Inflammatory macrophage treated with lipopolysaccharide for 4 hours (primary cell): ENCODE measurements around the gene LCP1.
"Not testable (repeated sequence)": the region's sequence is repeated elsewhere in the genome, so short reads cannot be mapped to it uniquely, and the experiment has no call there.

Source experiments
- DNase-seq: peaks from one replicate; pipeline ENCODE4 v3.0.0-alpha.2; 2020

Gene LCP1, protein sequence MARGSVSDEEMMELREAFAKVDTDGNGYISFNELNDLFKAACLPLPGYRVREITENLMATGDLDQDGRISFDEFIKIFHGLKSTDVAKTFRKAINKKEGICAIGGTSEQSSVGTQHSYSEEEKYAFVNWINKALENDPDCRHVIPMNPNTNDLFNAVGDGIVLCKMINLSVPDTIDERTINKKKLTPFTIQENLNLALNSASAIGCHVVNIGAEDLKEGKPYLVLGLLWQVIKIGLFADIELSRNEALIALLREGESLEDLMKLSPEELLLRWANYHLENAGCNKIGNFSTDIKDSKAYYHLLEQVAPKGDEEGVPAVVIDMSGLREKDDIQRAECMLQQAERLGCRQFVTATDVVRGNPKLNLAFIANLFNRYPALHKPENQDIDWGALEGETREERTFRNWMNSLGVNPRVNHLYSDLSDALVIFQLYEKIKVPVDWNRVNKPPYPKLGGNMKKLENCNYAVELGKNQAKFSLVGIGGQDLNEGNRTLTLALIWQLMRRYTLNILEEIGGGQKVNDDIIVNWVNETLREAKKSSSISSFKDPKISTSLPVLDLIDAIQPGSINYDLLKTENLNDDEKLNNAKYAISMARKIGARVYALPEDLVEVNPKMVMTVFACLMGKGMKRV

DNA sequence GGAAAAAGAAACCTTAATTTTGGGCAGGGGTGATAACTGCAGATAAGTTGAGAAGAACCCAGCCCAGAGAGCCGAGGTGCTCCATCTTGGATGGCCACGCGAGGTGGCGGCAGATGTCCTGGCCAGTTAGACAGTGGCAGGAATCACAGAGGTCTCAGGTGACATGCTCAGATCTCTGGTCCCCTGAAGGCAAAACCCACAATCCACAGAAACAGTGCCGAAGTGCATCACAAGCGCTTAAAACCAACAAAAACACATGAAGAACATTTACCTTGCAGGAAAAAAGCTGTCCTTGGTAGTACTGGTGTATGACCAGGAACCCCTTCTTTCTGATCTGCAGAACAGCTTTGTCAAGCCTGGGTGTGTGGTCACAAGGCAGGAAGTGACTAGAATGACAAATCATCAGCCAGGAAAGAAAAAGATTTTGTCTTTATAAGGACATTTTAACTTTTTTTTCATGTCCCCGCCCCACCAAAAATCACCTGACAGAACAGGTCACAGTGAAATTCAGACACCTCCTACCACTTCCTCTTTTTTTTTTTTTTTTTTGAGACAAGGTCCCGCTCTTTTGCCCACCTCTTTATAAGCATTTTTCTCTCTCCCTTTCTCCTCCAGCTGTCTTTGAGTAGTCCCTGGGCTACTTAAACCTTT is at the start of gene LCP1:
Gene LCP1, minus strand, starts transcription at position 338 of the 651 bp plus-strand sequence. CDS start 22,515 bp downstream, outside the sequence.
- peak; percentile 83 for DNase-seq

- no peak for DNase-seq
Measured at GRCh38 chr13:46229251-46229650, 47.3 kb upstream of the LCP1 start.

DNA sequence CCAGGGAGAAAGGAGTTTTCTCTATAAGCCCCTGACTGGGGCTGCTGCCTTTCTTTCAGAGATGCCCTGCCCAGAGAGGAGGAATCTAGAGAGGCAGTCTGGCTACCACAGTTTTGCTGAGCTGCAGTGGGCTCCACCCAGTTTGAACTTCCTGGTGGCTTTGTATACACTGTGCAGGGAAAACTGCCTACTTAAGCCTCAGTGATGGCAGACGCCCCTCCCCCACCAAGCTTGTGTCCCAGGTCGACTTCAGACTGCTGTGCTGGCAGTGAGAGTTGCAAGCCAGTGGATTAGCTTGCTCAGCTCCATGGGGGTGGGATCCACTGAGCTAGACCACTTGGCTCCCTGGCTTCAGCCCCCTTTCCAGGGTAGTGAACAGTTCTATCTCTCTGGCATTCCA is 38.3 kb upstream of the LCP1 start:
- DNase-seq = not testable (repeated sequence)

GRCh38 chr13:46214741-46215140 is 32.8 kb upstream of the LCP1 start:
- not testable (repeated sequence) for DNase-seq

- DNase-seq = no peak
Measured at GRCh38 chr13:46213242-46213641, 31.3 kb upstream of the LCP1 start.

- DNase-seq = peak; percentile 81
Measured at GRCh38 chr13:46211483-46212351, 29.7 kb upstream of the LCP1 start, which contains the start of gene LRRC63. TSS of gene LRRC63 (plus strand) at chr13:46211928. CDS start at chr13:46213035, 1,107 bp downstream.

GRCh38 chr13:46211116-46211482 is 29.1 kb upstream of the LCP1 start:
- DNase-seq = peak; percentile 57

- no peak for DNase-seq
Measured at GRCh38 chr13:46210362-46211083, 28.5 kb upstream of the LCP1 start.

DNA sequence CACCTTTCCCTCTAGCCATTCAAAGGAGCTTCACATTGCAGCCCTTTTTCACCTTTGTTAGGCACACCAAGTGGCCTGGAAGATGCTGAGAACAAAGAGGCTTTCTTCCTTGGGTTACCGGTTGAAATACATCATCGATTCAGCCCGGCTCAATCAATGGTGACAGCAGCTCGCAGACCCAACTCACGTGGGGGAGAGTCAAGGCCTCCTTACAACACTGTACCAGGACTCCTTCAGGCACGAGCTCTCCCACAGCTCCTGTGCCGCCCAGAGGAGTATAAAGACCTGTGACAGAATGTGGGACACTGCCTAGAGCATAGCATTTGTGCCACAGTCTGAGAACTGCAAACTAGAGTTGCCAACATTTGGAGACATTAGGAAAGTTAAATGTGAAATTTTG is 25.9 kb upstream of the LCP1 start:
- no peak for DNase-seq

DNA sequence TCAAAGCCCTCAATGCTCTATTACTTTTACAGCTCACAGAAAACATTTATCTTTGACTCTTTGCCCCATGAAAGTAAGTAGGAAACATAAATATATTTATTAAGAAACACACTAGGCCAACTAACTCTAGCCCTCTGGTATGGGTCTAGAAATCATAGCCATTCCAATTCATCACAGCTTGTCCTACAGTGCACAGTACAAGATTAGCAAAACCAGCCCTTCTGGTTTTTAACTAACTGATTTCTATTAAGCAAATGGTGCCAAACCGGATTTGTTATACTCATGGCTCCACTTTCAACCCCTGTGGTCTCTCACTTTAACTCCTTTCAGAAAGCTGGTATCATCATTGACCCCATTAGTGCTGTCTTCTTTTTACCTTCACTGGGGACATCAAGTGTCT is 24.2 kb upstream of the LCP1 start:
- no peak for DNase-seq

DNA sequence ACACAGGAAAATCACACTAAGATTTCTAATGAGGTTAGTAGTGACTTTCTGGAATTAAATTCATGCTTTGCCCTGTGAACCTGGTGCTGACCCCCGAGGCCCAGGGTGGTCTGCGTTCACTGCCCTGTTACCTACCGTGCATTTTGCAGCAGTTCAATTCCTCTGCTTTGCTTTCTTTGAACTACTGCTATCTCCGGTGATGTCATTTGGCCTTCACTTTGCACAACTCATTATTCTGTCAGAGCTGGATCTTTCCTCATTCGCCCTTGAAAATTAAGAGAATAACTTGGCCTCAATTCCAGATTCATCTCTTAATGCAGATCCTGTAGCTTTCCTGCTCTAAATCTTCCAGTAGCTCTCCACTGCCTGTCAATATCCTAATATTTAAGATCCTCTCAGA is 21.0 kb upstream of the LCP1 start:
- DNase-seq = peak; percentile 62

DNA sequence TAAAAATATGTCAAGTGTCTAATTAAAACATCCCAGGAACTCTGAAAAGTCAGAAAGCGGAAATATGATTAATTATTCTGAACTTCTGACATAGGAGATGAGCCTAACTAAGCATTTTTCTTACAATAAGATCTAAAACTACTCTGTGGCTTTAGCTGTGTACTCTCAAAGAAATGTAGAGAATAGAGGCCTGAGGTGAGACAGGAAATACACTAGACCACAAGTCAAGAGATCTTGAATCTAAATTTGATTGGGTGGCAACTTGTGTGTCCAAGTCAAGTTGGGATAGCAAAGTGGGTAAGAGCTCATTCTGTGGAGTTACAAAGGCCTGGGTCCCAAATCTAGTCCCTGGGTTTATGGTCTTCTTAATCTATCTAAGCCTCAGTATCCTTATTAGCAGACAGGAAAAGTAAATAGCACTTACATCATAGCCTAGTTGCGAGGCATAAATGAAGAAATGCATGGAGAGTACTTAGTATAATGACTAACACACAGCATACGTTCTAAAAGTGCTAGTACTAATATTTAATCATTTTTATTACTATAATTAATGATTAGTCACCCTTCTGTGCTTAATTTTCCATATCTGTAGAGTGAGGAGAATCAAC is 20.3 kb upstream of the LCP1 start:
- DNase-seq = peak; percentile 69

DNA sequence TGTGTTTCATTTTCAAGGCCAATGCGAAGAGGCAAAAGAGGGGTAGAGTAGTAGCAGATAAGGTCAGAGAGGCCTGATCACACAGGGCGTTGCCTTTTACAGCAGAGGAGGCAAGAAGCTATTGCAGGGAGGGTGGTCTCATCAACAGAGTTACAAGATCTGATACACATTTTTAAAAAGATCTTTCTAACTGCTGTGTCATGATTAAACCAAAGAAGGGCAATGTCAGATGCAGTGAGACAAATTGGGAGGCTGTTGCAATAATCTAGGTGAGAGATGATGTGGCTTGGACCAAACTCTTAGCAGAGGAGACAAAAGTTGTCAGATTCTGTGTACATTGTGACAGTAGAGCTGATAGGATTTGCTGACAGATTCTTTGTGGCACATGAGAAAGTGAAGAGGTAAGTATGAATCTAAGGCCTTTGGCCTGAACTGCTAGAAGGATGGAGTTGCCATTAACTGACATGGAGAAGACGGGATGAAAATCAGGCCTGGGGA is 16.8 kb upstream of the LCP1 start:
- no peak for DNase-seq

GRCh38 chr13:46197299-46198048 is 15.5 kb upstream of the LCP1 start:
- peak; percentile 74 for DNase-seq

- DNase-seq = peak; percentile 83
Measured at GRCh38 chr13:46195016-46195415, 13.0 kb upstream of the LCP1 start.

- DNase-seq = peak; percentile 44
Measured at GRCh38 chr13:46192412-46192811, 10.4 kb upstream of the LCP1 start.

- no peak for DNase-seq
Measured at GRCh38 chr13:46185634-46186033, 3.7 kb upstream of the LCP1 start.

DNA sequence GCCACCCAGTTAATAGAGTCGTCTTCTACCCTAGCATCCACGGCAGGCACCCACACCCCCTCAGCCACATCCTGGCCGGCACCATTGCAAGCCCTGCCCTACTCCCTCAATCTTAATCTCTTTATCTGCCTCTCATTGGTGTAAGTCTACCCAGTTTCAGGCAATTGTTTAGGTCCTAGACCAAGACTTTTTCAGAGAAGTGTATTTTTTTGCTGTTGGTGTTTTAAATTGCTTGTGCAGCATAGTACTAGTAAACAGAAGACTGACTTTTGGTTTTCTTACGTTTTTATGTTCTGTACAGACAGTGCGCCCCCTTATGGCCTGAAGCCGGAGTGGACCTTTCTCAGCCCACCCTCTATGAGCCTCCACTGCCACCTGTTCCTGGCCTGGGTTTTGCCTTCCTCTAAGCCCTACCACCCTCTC is 2.3 kb upstream of the LCP1 start:
- peak; percentile 68 for DNase-seq

DNA sequence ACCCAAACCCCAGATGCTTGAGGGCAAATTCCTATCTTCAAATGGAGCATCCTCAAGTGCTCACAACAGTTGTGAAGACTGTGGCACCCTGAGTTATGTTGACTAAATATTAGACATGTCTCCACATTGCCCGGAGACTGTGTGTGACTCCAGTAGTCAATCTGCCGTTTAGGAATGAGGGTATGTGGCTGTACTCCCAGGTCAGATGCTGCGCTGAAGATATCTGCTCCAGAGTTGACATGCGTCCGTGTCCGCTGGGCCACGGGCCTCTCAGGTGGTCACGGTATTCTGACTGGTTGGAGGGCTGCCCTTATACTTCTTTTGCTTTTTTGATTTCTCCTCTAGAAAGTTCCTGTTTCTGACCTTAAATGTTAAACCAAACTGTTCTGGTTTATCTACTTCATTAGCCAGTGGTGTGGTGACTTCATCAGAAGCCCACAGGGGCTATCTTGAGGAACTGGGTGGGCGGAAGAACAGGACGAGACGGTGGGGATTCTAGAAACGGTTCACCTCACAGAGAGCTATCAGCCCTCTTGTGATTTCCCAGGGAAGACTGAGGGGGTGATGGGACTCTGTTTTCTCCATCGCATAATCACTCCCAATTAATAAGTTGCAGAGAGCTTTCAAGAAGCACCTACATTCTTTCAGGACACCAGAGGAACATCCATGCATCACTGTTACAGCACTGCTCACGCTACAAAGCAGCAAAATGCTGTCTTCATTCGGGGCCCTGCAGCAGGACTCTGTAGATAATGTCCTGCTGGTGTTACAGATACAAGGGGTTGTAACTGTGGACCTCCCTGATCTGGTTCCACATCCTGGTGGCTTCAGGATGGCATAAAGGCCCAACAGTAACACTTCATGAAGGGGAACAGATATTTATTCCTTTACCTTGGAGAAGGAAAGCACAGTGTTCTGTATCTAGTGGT is 1.3 kb upstream of the LCP1 start:
- peak; percentile 38 for DNase-seq

DNA sequence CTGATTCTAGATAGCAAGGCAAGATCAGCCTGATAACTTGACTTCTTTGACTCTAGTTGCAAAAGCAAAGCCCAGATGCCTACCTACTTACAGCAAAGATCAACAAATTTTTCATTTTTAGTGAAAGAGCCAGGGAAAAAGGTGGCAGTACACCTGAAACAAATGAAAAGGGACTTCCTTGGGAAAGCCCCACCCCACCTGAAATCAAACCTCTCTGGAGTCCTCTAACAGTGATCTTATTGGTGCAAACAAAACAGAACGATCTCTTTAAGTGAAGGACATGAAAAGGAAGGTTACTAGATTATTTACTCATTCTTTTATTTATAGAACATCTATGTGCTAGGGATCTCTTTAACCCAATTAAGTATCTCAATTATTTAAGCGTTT is 507 bp upstream of the LCP1 start:
- DNase-seq = no peak
